Lung (tissue), 12 donors: ENCODE measurements around the gene TBC1D2. TPM values are rescaled to one million over a fixed set of nuclear protein-coding genes. Genes with fewer than 3 reads are reported as not detected.

Experiments
- ATAC-seq: fragments of 200-7000 bp; cut with Tn5 transposase; one replicate; pipeline ENCODE4 v1.9.1; 2020; ENCODE audit warnings: moderate number of reproducible peaks; ENCODE audit not compliant: insufficient read depth, low FRiP score
- DNase-seq, 3 donors: peaks; one replicate each; pipeline ENCODE4 v3.0.0-alpha.2; 2013 to 2017
- H3K27ac ChIP-seq, 2 donors: one replicate each; pipeline ENCODE4 v1.5.1; 2013; ENCODE audit warnings: mild to moderate bottlenecking in 2 of 2, moderate library complexity in 2 of 2, control low read depth in 1 of 2, inconsistent platforms in 1 of 2, low read depth in 1 of 2, low read length in 1 of 2
- H3K27me3 ChIP-seq, 3 donors: one replicate each; pipeline ENCODE4 v1.5.1; 2013; ENCODE audit warnings: low read length in 2 of 3; ENCODE audit not compliant: control insufficient read depth in 3 of 3, insufficient read depth in 3 of 3
- H3K36me3 ChIP-seq, 4 donors: one replicate each; pipeline ENCODE4 v1.5.1; 2013; ENCODE audit warnings: low read length in 4 of 4, mild to moderate bottlenecking in 1 of 4, moderate library complexity in 1 of 4; ENCODE audit not compliant: control insufficient read depth in 4 of 4, insufficient read depth in 4 of 4
- H3K4me1 ChIP-seq, 5 donors: one replicate each; pipeline ENCODE4 v1.5.1; 2013; ENCODE audit warnings: low read length in 5 of 5, mild to moderate bottlenecking in 2 of 5, moderate library complexity in 1 of 5; ENCODE audit not compliant: control insufficient read depth in 5 of 5, insufficient read depth in 5 of 5
- H3K4me3 ChIP-seq: one replicate; pipeline ENCODE4 v1.5.1; 2013; ENCODE audit warnings: mild to moderate bottlenecking, control low read depth, moderate library complexity
- H3K9ac ChIP-seq, 2 donors: one replicate each; pipeline ENCODE4 v1.5.1; 2013; ENCODE audit warnings: low read length in 2 of 2, control low read depth in 1 of 2; ENCODE audit not compliant: insufficient read depth in 1 of 2
- H3K9me3 ChIP-seq, 4 donors: one replicate each; pipeline ENCODE4 v1.5.1; 2013; ENCODE audit warnings: low read length in 3 of 4, mild to moderate bottlenecking in 1 of 4, moderate library complexity in 1 of 4; ENCODE audit not compliant: control insufficient read depth in 4 of 4, insufficient read depth in 3 of 4
- WGBS, 2 donors: extraction: QIAGEN DNeasy Blood & Tissue Kit; methylation state at CpG; one replicate each; pipeline ENCODE4 v1.1.7; 2013; 5-methylcytosine and 5-hydroxymethylcytosine counted together
- polyA plus RNA-seq, 2 donors: library from polyadenylated mRNA; stranded (reverse); fragments of 200-250 nt; gene quantifications; one replicate each; pipeline ENCODE4 v1.2.1, GENCODE V29; 2013
- total RNA-seq, 2 donors: library from RNA; depleted of rRNA in 1 of 2; stranded (reverse); fragments of >200 nt in 1 of 2; gene quantifications; one replicate each; pipeline ENCODE4 v1.2.1, GENCODE V29; 2014 to 2021
- TF ChIP-seq, protein P1 (sequence below): IDR thresholded peaks from 2 replicates; pipeline ENCODE4 v1.5.1; 2012; ENCODE audit warnings: mild to moderate bottlenecking; ENCODE audit errors: control extremely low read depth, extremely low read depth
- donor health status: control.
- donor health status: control.
- donor health status: Bipolar disorder and iron deficiency.
- donor health status: healthy.
- donor health status: DM: yes; HTN: yes; CAD: no.

TBC1D2 gene
- total and polyA plus RNA-seq, 4 donors = 31.3 to 73.0 (median 56.1) TPM

DNA sequence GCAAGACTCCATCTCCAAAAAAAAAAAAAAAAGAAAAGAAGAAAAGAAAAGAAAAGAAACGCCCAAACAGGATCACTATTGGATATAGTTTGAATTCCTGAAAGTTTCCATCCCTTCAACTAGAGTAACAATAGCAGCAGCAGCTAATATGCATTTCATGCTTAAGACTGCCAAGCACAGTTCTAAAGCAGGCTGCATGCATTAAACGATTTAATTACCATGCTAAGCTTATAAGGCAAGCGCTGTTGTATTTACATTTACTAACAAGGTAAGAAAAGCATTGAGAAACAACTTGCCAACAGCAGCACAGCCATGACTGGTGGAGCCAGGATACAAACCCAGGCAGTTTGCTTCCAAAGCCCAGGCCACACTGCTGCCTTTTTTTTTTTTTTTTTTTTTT, 13.0 kb downstream of the TBC1D2 start:
- TF ChIP-seq, protein P1, sequence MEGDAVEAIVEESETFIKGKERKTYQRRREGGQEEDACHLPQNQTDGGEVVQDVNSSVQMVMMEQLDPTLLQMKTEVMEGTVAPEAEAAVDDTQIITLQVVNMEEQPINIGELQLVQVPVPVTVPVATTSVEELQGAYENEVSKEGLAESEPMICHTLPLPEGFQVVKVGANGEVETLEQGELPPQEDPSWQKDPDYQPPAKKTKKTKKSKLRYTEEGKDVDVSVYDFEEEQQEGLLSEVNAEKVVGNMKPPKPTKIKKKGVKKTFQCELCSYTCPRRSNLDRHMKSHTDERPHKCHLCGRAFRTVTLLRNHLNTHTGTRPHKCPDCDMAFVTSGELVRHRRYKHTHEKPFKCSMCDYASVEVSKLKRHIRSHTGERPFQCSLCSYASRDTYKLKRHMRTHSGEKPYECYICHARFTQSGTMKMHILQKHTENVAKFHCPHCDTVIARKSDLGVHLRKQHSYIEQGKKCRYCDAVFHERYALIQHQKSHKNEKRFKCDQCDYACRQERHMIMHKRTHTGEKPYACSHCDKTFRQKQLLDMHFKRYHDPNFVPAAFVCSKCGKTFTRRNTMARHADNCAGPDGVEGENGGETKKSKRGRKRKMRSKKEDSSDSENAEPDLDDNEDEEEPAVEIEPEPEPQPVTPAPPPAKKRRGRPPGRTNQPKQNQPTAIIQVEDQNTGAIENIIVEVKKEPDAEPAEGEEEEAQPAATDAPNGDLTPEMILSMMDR = no peak
- H3K27ac ChIP-seq = no peak overlapping the region
- H3K4me1 ChIP-seq = peaks cover 0 to 18% (median 0%) of the 10 kb centered on the region in 5 donors
- no peak overlapping the region for H3K4me3 ChIP-seq
- no peaks in the 10 kb centered on the region for H3K27me3 ChIP-seq
- WGBS, 2 donors = 89 to 92% methylated on average over 3 of the region's 3 CpGs
- no peak overlapping the region for H3K9ac ChIP-seq
- H3K36me3 ChIP-seq = peaks cover 0 to 19% (median 0%) of the 10 kb centered on the region in 4 donors
- no peaks in the 10 kb centered on the region for H3K9me3 ChIP-seq
- DNase-seq (no peak), ATAC-seq (no peak)

DNA sequence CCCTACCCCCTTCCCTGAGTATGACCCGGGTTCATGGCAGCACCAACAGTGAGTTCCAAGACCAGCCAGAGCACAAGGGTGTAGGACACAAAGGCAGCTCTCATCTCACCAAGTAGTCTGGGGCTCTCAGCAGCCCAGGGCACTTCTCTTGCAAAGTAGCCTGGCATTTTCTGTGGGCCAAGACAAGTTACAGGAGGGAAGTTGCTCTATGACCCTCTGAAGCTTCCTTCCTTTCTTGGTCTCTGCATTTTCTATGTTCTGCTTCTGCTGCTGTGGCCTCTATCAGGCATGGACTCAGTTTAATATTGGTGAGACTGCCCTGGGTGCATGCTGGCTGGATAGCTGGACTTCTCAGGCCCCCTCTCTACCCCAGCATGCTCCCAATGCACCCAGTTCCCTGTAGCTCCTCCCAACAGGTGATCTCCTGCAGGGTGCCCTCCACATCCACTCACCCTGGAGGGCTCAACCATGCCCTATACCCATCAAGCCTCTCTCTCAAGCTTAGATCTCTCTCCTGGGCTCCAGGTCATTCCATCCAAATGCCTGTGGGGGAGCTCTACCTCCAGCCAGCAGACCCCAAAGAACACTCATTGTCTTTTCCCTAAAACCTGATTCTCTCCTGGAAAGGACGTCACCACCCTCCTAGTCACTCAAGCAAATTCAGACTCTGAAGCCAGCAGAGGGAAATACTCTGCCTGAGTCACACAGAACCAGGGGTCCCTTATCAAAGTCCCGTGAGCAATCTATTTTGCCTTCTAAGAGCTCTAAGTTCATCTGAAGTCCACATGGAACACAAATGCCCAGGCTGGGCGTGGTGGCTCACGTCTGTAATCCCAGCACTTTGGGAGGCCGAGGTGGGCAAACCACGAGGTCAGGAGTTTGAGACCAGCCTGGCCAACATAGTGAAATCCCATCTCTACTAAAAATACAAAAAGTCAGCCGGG, 13.8 kb downstream of the TBC1D2 start:
- Histone ChIP-seq H3K27me3 (no peaks in the 10 kb centered on the region), H3K36me3 (peaks cover 0 to 19% (median 0%) of the 10 kb centered on the region in 4 donors), H3K9me3 (no peaks in the 10 kb centered on the region), H3K27ac (peak overlapping the region in 1 of 2 donors; percentile 35), H3K9ac (no peak overlapping the region), H3K4me3 (no peak overlapping the region), H3K4me1 (peaks cover 0 to 12% (median 0%) of the 10 kb centered on the region in 5 donors)
- WGBS, 2 donors = 76 to 80% methylated on average over 8 of the region's 8 CpGs
- ATAC-seq = no peak
- TF ChIP-seq, protein P1 = no peak
- DNase-seq = no peak

DNA sequence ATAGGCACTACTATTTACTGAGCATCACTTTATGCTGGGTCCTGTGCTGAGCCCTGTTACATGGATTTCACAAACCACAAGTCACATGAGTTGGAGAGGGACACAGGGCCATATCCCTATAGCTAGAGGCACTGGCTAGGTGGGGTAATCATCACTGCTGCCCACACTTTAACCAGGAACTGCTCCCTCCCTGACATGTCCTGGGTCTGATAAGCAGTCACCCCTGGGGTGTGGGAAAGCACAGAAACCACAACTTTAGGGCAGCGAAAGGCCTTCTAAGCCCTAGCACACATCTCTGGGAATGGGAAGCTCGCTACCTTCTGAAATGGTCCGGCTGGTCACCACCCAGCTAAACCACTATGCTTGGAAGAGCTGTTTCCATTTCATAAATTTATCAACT, 15.0 kb downstream of the TBC1D2 start:
- Histone ChIP-seq H3K9ac (no peak overlapping the region), H3K36me3 (peaks cover 0 to 19% (median 0%) of the 10 kb centered on the region in 4 donors), H3K27ac (no peak overlapping the region), H3K4me3 (no peak overlapping the region), H3K9me3 (no peaks in the 10 kb centered on the region), H3K4me1 (peaks cover 0 to 9% (median 0%) of the 10 kb centered on the region in 5 donors), H3K27me3 (no peaks in the 10 kb centered on the region)
- TF ChIP-seq, protein P1 = no peak
- DNase-seq (no peak), ATAC-seq (no peak)
- WGBS, 2 donors = 62 to 78% methylated on average over 3 of the region's 3 CpGs
